Body of pancreas (tissue), 4 donors: ENCODE data around the gene CAST.

Experiments used
- POLR2A ChIP-seq, 3 donors: fragments of 450-650 bp; IDR thresholded peaks; one replicate each; pipeline ENCODE4 v1.6.1; 2016; ENCODE audit warnings: antibody characterized with exemption in 3 of 3, mild to moderate bottlenecking in 2 of 3
- TF ChIP-seq, protein P1 (sequence below), 7 experiments: fragments of 450-650 bp in 4 of 7; fragments of 200-600 bp in 3 of 7; sonication (generic) in 3 of 7; IDR thresholded peaks; one replicate each; pipeline ENCODE4 v1.5.1; 2016 to 2019; ENCODE audit warnings: antibody characterized with exemption in 7 of 7

DNA sequence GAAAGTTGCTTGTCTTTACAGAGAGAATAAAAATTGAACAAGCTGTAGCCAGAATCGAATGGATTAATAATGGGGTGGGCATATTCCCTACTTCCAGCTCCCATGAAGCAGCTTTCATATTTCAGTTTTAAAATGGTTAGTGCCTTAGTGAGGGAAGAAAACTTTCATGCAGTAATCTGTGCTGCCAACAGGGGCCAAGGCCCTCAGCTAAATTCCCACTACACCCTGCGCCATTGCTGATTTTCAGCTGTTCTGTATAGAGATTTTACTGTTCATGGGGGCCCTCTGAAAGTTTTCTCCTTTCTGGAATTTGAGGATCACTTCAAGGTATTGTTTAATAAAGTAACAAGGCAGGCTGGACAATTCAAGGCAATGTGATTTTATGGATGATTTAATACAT is 58.2 kb downstream of the CAST start:
- TF ChIP-seq, protein P1, sequence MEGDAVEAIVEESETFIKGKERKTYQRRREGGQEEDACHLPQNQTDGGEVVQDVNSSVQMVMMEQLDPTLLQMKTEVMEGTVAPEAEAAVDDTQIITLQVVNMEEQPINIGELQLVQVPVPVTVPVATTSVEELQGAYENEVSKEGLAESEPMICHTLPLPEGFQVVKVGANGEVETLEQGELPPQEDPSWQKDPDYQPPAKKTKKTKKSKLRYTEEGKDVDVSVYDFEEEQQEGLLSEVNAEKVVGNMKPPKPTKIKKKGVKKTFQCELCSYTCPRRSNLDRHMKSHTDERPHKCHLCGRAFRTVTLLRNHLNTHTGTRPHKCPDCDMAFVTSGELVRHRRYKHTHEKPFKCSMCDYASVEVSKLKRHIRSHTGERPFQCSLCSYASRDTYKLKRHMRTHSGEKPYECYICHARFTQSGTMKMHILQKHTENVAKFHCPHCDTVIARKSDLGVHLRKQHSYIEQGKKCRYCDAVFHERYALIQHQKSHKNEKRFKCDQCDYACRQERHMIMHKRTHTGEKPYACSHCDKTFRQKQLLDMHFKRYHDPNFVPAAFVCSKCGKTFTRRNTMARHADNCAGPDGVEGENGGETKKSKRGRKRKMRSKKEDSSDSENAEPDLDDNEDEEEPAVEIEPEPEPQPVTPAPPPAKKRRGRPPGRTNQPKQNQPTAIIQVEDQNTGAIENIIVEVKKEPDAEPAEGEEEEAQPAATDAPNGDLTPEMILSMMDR (IDR thresholded peaks at IDR 0.05): no peak
- no peak for TF ChIP-seq POLR2A (IDR thresholded peaks at IDR 0.05)
